ENCODE measurements around the gene KCNQ5. TPM values are rescaled to one million over a fixed set of nuclear protein-coding genes. Genes with fewer than 3 reads are reported as not detected.

Gene KCNQ5
- total RNA-seq, 4 donors from 2014 or later, result 0.14 to 1.2 (median 0.48) TPM; not detected in 1

GRCh38 chr6:72844614-72845013 lies 222.8 kb downstream of the KCNQ5 start:
- in situ Hi-C loops (cut with MboI; ENCODE audit: low pct_ligation_motif_present in 1 of 4, low pct_unique_long_range_greater_than_20kb in 1 of 4, low sequenced_read_pairs in 3 of 4), result no loop called here
- Histone ChIP-seq H3K36me3 (no peaks in the 10 kb centered on the region), H3K27me3 (no peaks in the 10 kb centered on the region), H3K9me3 (no peaks in the 10 kb centered on the region), H3K4me3 (no peak overlapping the region), H3K4me1 (no peaks in the 10 kb centered on the region), H3K27ac (no peak overlapping the region)
- WGBS, 2 donors (ENCODE audit: low coverage in 1 of 2), result 39 to 45% methylated on average over 4 of the region's 4 CpGs
- TF ChIP-seq POLR2AphosphoS5 (IDR thresholded peaks at IDR 0.05), result no peak
- TF ChIP-seq, protein P1, sequence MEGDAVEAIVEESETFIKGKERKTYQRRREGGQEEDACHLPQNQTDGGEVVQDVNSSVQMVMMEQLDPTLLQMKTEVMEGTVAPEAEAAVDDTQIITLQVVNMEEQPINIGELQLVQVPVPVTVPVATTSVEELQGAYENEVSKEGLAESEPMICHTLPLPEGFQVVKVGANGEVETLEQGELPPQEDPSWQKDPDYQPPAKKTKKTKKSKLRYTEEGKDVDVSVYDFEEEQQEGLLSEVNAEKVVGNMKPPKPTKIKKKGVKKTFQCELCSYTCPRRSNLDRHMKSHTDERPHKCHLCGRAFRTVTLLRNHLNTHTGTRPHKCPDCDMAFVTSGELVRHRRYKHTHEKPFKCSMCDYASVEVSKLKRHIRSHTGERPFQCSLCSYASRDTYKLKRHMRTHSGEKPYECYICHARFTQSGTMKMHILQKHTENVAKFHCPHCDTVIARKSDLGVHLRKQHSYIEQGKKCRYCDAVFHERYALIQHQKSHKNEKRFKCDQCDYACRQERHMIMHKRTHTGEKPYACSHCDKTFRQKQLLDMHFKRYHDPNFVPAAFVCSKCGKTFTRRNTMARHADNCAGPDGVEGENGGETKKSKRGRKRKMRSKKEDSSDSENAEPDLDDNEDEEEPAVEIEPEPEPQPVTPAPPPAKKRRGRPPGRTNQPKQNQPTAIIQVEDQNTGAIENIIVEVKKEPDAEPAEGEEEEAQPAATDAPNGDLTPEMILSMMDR (IDR thresholded peaks at IDR 0.05), result no peak
- TF ChIP-seq POLR2A (IDR thresholded peaks at IDR 0.05), result no peak
- no peak for TF ChIP-seq EP300 (IDR thresholded peaks at IDR 0.05; ENCODE audit: low read depth)
- intact Hi-C loops (cut with DNase I; ENCODE audit: low total_unique reads), result loop anchor here (5.0 kb wide), 1 partner anchor 1838 kb away; no protein-coding TSS in a partner anchor
- no peak for DNase-seq

DNA sequence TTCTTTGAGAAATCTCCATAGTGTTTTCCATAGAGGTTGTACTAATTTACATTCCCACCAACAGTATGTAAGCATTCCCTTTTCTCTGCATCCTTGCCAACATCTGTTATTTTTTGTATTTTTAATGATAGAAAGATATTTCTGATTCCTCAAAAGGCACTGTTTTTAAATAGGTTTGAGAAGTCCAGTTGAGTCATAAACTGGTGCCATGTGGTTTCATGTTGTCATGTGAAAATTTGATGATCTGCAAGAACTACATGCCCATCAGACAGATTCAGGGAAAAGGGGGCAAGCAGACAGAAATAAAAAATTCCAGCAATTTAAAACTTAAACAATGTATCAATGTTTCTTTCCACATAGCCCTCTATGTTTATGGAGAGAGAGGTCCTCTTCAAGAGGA lies 227.5 kb downstream of the KCNQ5 start:
- TF ChIP-seq EP300 (IDR thresholded peaks at IDR 0.05; ENCODE audit: low read depth), result no peak
- TF ChIP-seq, protein P1 (IDR thresholded peaks at IDR 0.05), result no peak
- no peak for TF ChIP-seq POLR2A (IDR thresholded peaks at IDR 0.05)
- TF ChIP-seq POLR2AphosphoS5 (IDR thresholded peaks at IDR 0.05), result no peak
- H3K27ac ChIP-seq, result no peak overlapping the region
- H3K9me3 ChIP-seq, result no peaks in the 10 kb centered on the region
- no peaks in the 10 kb centered on the region for H3K4me1 ChIP-seq
- DNase-seq, result no peak
- intact Hi-C loops (cut with DNase I; ENCODE audit: low total_unique reads), result loop anchor here (5.0 kb wide), 1 partner anchor 1833 kb away; no protein-coding TSS in a partner anchor
- no peak overlapping the region for H3K4me3 ChIP-seq
- in situ Hi-C loops (cut with MboI; ENCODE audit: low pct_ligation_motif_present in 1 of 4, low pct_unique_long_range_greater_than_20kb in 1 of 4, low sequenced_read_pairs in 3 of 4), result no loop called here
- H3K27me3 ChIP-seq, result no peaks in the 10 kb centered on the region
- no peaks in the 10 kb centered on the region for H3K36me3 ChIP-seq

DNA sequence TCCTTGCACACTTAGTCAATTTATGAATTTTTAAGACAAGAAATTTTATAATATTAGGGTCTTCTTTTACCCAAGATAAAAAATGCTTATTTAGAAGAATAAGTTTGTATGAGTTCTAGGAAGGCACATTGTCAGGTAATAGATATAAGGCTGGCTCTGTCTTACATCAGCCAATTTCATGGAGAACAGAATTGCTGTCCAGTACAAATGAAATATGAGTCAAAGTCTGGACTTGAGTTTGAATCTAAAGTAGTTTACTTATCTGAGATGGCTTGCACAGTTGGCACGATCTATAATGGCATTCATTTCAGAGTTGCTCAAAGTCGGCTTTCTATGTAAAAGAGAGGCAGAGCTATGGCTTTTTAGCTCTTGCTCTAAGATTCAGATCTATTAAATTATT lies 228.2 kb downstream of the KCNQ5 start:
- Histone ChIP-seq H3K36me3 (no peaks in the 10 kb centered on the region), H3K4me1 (no peaks in the 10 kb centered on the region), H3K27me3 (no peaks in the 10 kb centered on the region), H3K4me3 (no peak overlapping the region), H3K27ac (no peak overlapping the region), H3K9me3 (no peaks in the 10 kb centered on the region)
- no peak for DNase-seq
- in situ Hi-C loops (cut with MboI; ENCODE audit: low pct_ligation_motif_present in 1 of 4, low pct_unique_long_range_greater_than_20kb in 1 of 4, low sequenced_read_pairs in 3 of 4), result no loop called here
- no peak for TF ChIP-seq POLR2A (IDR thresholded peaks at IDR 0.05)
- WGBS, 2 donors (ENCODE audit: low coverage in 1 of 2), result 82% methylated on average over 2 of the region's 2 CpGs; no CpG with 5 or more reads in 1 of the 2 donors
- intact Hi-C loops (cut with DNase I; ENCODE audit: low total_unique reads), result no loop called here

DNA sequence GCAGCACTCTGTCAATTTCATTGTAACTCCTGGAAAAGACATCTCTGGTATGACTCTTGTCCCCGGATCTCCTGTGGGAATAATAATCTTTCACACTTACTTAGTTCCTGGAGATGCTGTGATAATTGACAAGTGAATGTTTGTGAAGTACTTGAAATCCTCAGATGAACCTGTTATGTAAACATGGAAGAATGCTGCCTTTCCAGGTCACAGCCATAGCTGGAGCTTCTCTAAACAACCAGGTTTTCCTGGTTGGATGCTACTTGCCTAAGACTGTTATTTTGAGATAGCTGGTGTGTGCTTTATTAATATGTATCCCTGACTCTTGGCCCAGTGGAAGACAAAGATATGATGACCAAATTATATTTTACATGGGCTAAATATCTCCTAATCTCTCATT lies 228.6 kb downstream of the KCNQ5 start:
- H3K4me1 ChIP-seq, result no peaks in the 10 kb centered on the region
- in situ Hi-C loops (cut with MboI; ENCODE audit: low pct_ligation_motif_present in 1 of 4, low pct_unique_long_range_greater_than_20kb in 1 of 4, low sequenced_read_pairs in 3 of 4), result no loop called here
- DNase-seq, result no peak
- TF ChIP-seq, protein P1 (IDR thresholded peaks at IDR 0.05), result no peak
- TF ChIP-seq POLR2AphosphoS5 (IDR thresholded peaks at IDR 0.05) (no peak), EP300 (IDR thresholded peaks at IDR 0.05; ENCODE audit: low read depth) (no peak), POLR2A (IDR thresholded peaks at IDR 0.05) (no peak)
- no peak overlapping the region for H3K4me3 ChIP-seq
- H3K9me3 ChIP-seq, result no peaks in the 10 kb centered on the region
- no peaks in the 10 kb centered on the region for H3K27me3 ChIP-seq
- intact Hi-C loops (cut with DNase I; ENCODE audit: low total_unique reads), result no loop called here
- no peak overlapping the region for H3K27ac ChIP-seq
- H3K36me3 ChIP-seq, result no peaks in the 10 kb centered on the region
- WGBS, 2 donors (ENCODE audit: low coverage in 1 of 2), result 65% methylated on average over 1 of the region's 1 CpG; no CpG with 5 or more reads in 1 of the 2 donors

DNA sequence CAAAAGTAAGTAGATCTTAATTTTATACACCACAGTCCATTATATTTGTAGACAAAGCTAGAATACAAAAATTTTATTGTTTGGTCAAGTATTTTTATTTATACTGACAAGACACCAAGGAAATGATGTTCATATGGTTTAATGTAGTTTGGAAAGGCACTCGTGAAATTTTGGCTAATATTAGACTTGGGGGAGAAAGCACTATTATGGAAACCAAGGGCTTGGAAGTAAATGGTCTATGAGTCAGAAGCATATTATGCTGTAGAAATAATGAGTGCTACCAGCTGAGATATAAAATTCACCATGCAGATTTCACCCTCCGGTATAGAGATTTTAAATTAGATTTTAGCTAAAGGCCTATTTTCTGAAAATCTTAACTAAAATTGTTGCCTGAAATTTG lies 233.6 kb downstream of the KCNQ5 start:
- TF ChIP-seq, protein P1 (IDR thresholded peaks at IDR 0.05), result no peak
- TF ChIP-seq POLR2A (IDR thresholded peaks at IDR 0.05) (no peak), EP300 (IDR thresholded peaks at IDR 0.05; ENCODE audit: low read depth) (no peak), POLR2AphosphoS5 (IDR thresholded peaks at IDR 0.05) (no peak)
- no peaks in the 10 kb centered on the region for H3K4me1 ChIP-seq
- H3K27ac ChIP-seq, result no peak overlapping the region
- no peak for DNase-seq
- H3K36me3 ChIP-seq, result no peaks in the 10 kb centered on the region
- no peak overlapping the region for H3K4me3 ChIP-seq
- in situ Hi-C loops (cut with MboI; ENCODE audit: low pct_ligation_motif_present in 1 of 4, low pct_unique_long_range_greater_than_20kb in 1 of 4, low sequenced_read_pairs in 3 of 4) (no loop called here), intact Hi-C loops (cut with DNase I; ENCODE audit: low total_unique reads) (no loop called here)
- no peaks in the 10 kb centered on the region for H3K27me3 ChIP-seq
- 73 to 84% methylated on average over 2 of the region's 2 CpGs for WGBS, 2 donors (ENCODE audit: low coverage in 1 of 2)
- H3K9me3 ChIP-seq, result no peaks in the 10 kb centered on the region

All from transverse colon (tissue), 4 donors.